OCI-LY7 (cell line): Measurements from ENCODE around the gene KCNH1. TPM values are rescaled to one million over a fixed set of nuclear protein-coding genes. Genes with fewer than 3 reads are reported as not detected.

Source experiments
- BruUV-seq: library from RNA; stranded (reverse); fragments of 400-500 nt; replicated peaks from 2 replicates; lab custom pipeline; 2021; lab: Mats Ljungman, UMichigan
- CTCF ChIA-PET: fragments of 300-600 bp; sonication (Branson Sonifier 250); formaldehyde crosslinking; loops from one replicate; lab custom pipeline; 2022; ENCODE audit warnings: antibody characterized with exemption; ENCODE audit not compliant: unreplicated experiment; lab: Charles Lee
- POLR2A ChIA-PET: fragments of 300-600 bp; sonication (Branson Sonifier 250); formaldehyde crosslinking; loops from one replicate; lab custom pipeline; 2022; ENCODE audit warnings: antibody characterized with exemption; lab: Charles Lee
- DNase-seq: peaks from one replicate; pipeline ENCODE4 v3.0.0-alpha.2; 2015; ENCODE audit warnings: low spot score
- H2AFZ ChIP-seq: fragments of 200-600 bp; sonication (generic), shearing (Covaris generic); 2 replicates; pipeline ENCODE4 v1.6.1; 2014; ENCODE audit warnings: mild to moderate bottlenecking, antibody characterized with exemption, low read length, moderate library complexity
- H3K27ac ChIP-seq: fragments of 200-600 bp; sonication (generic); 2 replicates; pipeline ENCODE4 v1.5.1; 2014; ENCODE audit warnings: mixed run types, low read depth, mild to moderate bottlenecking, moderate library complexity, low read length, inconsistent platforms; ENCODE audit not compliant: poor library complexity, severe bottlenecking
- H3K36me3 ChIP-seq: fragments of 200-600 bp; sonication (generic); 2 replicates; pipeline ENCODE4 v1.6.1; 2014; ENCODE audit warnings: mild to moderate bottlenecking, antibody characterized with exemption, low read length, moderate library complexity, mixed read lengths; ENCODE audit not compliant: insufficient read depth
- H3K4me1 ChIP-seq: fragments of 200-600 bp; sonication (generic); 2 replicates; pipeline ENCODE4 v1.5.1; 2014; ENCODE audit warnings: mild to moderate bottlenecking, low read length; ENCODE audit not compliant: insufficient read depth, poor library complexity, severe bottlenecking
- H3K4me2 ChIP-seq: fragments of 200-600 bp; sonication (generic); 2 replicates; pipeline ENCODE4 v1.6.1; 2014; ENCODE audit warnings: mild to moderate bottlenecking, low read length
- H3K4me3 ChIP-seq: fragments of 200-600 bp; sonication (generic); 2 replicates; pipeline ENCODE4 v1.5.1; 2014; ENCODE audit warnings: mild to moderate bottlenecking, low read depth, low read length; ENCODE audit not compliant: poor library complexity, severe bottlenecking
- H3K79me2 ChIP-seq: fragments of 200-600 bp; sonication (generic); 2 replicates; pipeline ENCODE4 v1.6.1; 2016; ENCODE audit warnings: low read depth, mild to moderate bottlenecking, low read length, moderate library complexity, mixed read lengths; ENCODE audit not compliant: insufficient read depth
- H3K9me2 ChIP-seq: fragments of 200-600 bp; sonication (generic); 2 replicates; pipeline ENCODE4 v1.6.1; 2016; ENCODE audit warnings: mild to moderate bottlenecking, low read length, mixed read lengths; ENCODE audit not compliant: insufficient read depth
- H3K9me3 ChIP-seq: fragments of 200-600 bp; sonication (generic); 2 replicates; pipeline ENCODE4 v1.6.1; 2014; ENCODE audit warnings: mild to moderate bottlenecking, mixed run types, low read length, mixed read lengths
- H4K20me1 ChIP-seq: fragments of 200-600 bp; sonication (generic); 2 replicates; pipeline ENCODE4 v1.6.1; 2014; ENCODE audit warnings: mild to moderate bottlenecking, antibody characterized with exemption, low read length, moderate library complexity, mixed read lengths; ENCODE audit not compliant: insufficient read depth
- CTCF ChIP-seq: fragments of 200-600 bp; sonication (generic); conservative IDR thresholded peaks from 2 replicates; pipeline ENCODE4 v1.5.1; 2014; ENCODE audit warnings: mild to moderate bottlenecking, antibody characterized with exemption, low read length, moderate library complexity, mixed read lengths
- EZH2phosphoT487 ChIP-seq: fragments of 200-600 bp; sonication (generic); IDR thresholded peaks from 2 replicates; pipeline ENCODE4 v1.6.1; 2018; ENCODE audit warnings: low read depth, borderline replicate concordance, mild to moderate bottlenecking, mixed run types, antibody characterized with exemption, low read length, moderate library complexity, mixed read lengths
- intact Hi-C: fragments of 100-400 bp; cut with micrococcal nuclease; formaldehyde crosslinking; loops from one replicate; pipeline ENCODE4 v1.10.0; 2022; ENCODE audit not compliant: unreplicated experiment
- total RNA-seq, 2 experiments: library from RNA; depleted of rRNA in 1 of 2; stranded (reverse); fragments of >200 nt in 1 of 2; shearing (Covaris generic) in 1 of 2; gene quantifications; 2 replicates each; pipeline ENCODE4 v1.2.3, GENCODE V29; 2014 to 2022

The KCNH1 gene
- total RNA-seq, 2 experiments from 2014 or later: not detected

DNA sequence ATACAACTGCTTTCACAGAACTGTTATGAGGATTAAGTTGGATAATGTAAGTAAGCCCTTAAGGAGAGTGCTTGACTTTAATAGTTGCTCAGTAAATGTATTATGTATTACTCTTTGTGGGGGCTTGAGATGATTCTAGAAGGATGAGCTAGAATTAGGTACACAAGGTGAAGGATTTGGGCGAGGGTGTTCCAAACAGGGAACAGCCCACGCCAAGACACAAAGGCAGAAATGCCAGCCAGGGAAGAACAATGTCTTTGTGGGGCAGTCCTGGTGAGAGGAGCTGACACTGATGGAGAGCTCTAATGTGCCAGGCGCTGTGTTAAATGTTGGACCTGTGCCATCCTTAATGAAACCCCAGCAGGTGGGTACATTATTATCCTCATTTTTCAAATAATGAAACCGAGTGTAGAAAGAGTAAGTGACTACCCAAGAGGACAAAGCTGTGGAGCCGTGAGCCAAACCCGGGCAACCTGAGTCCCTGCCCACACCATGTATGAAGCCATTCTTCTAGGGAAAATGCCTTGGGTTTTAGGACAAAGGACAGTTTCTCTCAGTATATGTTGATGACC lies 442.8 kb downstream of the KCNH1 start:
- Histone ChIP-seq H3K36me3 (no peaks in the 10 kb centered on the region), H3K4me1 (no peaks in the 10 kb centered on the region), H3K27ac (no peak overlapping the region), H4K20me1 (no peaks in the 10 kb centered on the region), H3K4me3 (no peak overlapping the region), H3K79me2 (no peaks in the 10 kb centered on the region), H3K4me2 (no peak overlapping the region), H2AFZ (no peak overlapping the region), H3K9me3 (no peaks in the 10 kb centered on the region), H3K9me2 (no peaks in the 10 kb centered on the region)
- ChIA-PET CTCF (no interaction called here), POLR2A (no interaction called here)
- BruUV-seq: no TSS peak
- intact Hi-C loops: no loop called here
- DNase-seq: no peak
- TF ChIP-seq CTCF (no peak), EZH2phosphoT487 (no peak)

DNA sequence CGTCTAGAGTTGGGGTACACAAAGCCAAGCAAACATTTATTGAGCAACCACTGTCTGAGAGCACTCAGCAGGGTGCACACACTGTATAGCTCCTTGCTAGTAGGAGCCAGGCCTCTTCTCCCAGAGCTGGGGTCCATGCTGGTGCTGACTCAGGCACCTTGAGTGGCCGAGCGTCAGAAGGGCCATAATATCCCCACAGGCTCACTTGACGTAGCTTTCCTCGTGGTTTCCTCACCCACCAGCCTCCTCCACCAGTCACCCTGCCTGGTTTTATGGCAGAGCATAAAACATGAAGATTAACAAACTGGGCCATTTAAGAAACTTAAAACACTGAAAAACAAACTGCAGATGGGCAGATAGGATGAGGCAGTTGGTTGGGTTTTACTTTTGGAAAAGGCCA lies 443.7 kb downstream of the KCNH1 start:
- no peak for DNase-seq
- Histone ChIP-seq H3K9me2 (no peaks in the 10 kb centered on the region), H3K4me1 (no peaks in the 10 kb centered on the region), H3K9me3 (no peaks in the 10 kb centered on the region), H3K79me2 (no peaks in the 10 kb centered on the region), H3K36me3 (no peaks in the 10 kb centered on the region), H3K27ac (no peak overlapping the region), H4K20me1 (no peaks in the 10 kb centered on the region), H2AFZ (no peak overlapping the region), H3K4me3 (no peak overlapping the region), H3K4me2 (no peak overlapping the region)
- no peak for TF ChIP-seq CTCF
- no peak for TF ChIP-seq EZH2phosphoT487
- CTCF ChIA-PET: no interaction called here
- no TSS peak for BruUV-seq
- intact Hi-C loops: no loop called here
- POLR2A ChIA-PET: no interaction called here

GRCh38 chr1:210689826-210690225 lies 444.1 kb downstream of the KCNH1 start:
- Histone ChIP-seq H3K79me2 (no peaks in the 10 kb centered on the region), H3K9me3 (no peaks in the 10 kb centered on the region), H3K4me3 (no peak overlapping the region), H2AFZ (no peak overlapping the region), H3K9me2 (no peaks in the 10 kb centered on the region), H3K4me2 (no peak overlapping the region), H3K27ac (no peak overlapping the region), H3K36me3 (no peaks in the 10 kb centered on the region), H3K4me1 (no peaks in the 10 kb centered on the region), H4K20me1 (no peaks in the 10 kb centered on the region)
- ChIA-PET POLR2A (no interaction called here), CTCF (no interaction called here)
- TF ChIP-seq CTCF (no peak), EZH2phosphoT487 (no peak)
- no TSS peak for BruUV-seq
- DNase-seq: no peak
- intact Hi-C loops: no loop called here
